Activated T-cell treated with anti-CD3 and anti-CD28 coated beads for 24 hours (primary cell): ENCODE measurements around the gene HECTD1.
"Not testable (repeated sequence)": the region's sequence is repeated elsewhere in the genome, so short reads cannot be mapped to it uniquely, and the experiment has no call there.

Source experiments
- DNase-seq: peaks from one replicate; pipeline ENCODE4 v3.0.0-alpha.2; 2020; ENCODE audit warnings: low read depth

Gene HECTD1

DNA sequence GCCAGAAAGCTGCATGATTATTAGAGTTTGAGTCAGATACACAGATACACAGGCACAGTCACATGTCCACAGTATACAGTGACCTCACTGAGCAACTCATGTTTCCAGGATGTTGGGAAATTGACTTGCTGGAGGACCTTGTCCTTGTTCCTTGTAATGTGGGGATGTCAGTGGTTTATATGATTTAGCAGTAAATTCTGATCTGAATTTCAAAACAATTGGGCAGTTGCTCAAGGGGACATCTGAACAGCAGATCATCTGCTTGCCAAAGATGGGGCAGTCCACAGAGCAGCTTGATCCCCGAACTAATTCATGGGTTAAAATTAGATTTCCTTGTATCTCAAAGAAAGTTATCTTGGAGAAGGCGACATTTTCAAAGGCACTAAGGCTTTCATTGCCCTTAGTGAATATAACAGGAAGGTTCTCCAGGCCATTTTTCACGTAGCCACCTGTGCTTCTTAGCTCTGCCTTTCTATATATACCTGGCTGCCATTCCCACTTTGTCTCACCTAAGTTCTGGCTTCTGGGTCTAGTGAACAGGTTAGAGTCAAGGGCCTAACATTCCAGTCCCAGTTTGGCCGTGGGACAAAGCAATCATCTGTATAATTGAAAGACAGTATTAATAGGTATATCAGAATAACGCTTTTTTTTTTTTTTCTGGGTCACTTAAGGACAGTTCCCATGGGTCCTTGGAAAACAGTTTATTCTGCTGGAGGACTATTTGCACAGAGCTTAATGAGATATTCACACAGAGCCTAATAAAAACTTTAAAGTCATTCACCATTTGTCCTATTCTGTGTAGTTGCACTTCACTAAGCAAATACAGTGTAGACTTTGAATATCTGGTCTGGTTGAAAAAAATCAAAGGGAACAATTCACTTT is 116.5 kb downstream of the HECTD1 start:
- DNase-seq, result no peak

DNA sequence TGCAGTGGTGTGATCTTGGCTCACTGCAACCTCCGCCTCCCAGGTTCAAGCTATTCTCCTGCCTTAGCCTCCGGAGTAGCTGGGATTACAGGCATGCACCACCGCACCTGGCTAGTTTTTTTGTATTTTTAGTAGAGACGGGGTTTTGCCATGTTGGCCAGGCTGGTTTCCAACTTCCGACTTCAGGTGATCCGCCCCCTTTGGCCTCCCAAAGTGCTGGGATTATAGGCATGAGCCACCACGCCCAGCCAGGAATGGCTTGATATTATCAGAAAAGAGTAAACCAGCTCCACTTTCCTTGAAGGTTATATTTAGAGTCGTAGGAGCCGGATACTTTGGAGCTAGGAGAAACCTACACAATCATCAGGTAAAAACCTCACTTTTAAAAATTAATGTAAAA is 121.1 kb downstream of the HECTD1 start:
- DNase-seq, result not testable (repeated sequence)

DNA sequence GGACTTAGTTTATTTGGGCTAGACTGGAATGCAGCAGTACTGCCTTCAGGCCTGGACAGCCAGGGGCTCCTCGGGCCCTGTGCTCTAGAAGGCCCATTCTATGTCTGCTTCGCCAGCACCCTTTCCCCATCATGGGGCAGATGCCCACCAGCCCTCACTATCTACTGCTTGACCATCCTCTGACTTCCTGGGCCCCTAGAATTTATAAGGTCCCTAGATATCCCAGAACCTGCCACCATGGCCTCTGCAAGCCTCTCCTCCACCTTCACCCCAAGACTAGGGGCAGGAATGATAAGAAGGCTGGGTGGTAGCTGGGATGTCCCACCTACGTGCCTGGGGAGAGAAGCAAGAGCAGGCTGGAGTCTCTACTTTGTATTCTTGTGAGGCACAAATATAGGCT is 122.6 kb downstream of the HECTD1 start:
- DNase-seq, result no peak

DNA sequence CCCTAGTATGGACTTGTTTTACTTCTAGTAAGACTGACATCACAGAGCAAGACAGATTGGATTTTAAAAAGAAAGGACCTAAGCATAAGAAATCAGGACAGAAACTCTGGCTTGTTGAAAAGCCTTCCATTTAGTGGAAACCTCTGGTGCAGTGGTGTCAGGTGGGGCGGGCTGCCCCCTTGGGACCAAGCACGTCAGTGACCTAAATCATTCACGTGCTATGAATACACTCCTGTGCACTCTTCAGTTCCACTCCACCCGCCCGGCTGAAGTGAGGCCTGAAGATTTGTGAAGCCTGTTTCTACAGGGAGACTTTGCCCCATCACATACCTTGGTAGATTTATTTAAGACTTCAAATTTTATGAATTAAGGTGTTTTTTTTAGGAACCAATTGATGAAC is 123.2 kb downstream of the HECTD1 start:
- DNase-seq, result no peak

DNA sequence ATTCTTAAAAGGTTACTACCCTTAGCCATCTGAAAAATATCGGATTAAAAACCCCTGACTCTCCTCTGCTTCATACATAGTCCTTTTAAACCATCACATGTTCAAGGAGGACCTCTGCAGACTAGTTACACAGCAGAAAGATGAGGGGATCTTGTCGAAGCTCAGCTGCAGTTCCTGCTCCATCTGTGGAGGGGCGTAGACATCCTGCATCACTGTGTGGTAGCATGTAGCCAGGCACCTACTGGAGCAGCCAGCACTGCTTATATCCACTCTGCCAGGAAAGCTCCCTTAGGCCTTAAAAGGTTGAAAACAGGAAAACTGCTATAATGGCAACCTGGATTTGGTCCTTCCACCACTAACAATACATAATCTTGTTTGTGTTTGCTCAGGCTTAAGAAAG is 123.8 kb downstream of the HECTD1 start:
- DNase-seq, result no peak

DNA sequence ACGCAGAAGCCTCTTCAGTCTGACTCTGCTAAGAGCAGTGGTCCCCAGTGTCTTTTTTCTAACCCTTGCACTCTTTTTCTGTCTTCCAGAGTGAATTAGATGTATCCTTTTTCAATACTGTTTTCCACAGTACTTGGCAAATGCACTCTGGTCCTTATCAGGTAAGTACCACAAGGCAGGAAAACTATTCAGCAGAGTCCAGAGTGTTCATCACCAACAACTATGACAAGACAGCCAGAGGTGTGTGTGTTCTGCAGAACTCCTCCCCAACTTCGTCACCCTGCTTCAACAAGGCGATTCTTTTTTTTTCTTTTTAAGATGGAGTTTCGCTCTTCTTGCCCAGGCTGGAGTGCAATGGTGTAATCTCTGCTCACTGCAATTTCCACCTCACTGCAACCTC is 127.1 kb downstream of the HECTD1 start:
- DNase-seq, result no peak

DNA sequence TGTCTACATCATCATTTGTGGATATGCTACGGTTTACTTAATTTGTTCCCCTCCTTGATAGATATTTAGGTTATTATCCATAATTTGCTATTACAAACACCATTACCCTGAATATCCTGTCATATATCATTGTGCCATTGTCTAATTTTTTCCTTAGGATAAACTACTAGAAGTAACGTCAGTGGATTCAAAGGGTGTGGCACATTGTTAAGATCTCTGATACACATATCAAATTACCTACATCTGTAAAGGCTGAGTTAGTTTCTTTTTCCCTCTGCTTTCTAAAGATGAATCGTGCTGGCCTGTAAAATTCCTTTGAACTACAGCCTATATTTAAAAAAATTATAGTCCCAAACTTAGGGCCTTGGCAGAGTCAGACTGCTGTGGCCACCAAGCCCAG is 127.5 kb downstream of the HECTD1 start:
- DNase-seq, result no peak

DNA sequence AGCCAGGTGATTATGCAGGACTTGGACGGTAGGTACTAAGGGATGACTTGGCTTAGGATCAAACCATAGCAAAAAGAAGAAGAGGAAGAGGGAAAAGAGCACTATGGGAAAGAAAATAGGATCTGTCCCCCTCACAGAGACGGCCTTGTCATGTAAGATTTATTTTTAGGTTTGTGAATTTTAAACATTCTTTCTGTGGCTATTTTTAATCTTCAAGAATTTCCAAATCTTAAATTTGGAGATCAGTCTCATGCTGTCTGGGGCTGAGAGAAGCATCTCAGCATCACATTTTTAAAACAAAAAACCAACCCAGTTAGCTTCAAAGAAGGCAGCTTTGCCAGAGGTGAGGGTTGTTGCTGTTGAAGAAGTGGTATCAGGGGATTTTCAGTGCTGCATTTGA is 128.8 kb downstream of the HECTD1 start:
- DNase-seq, result no peak

DNA sequence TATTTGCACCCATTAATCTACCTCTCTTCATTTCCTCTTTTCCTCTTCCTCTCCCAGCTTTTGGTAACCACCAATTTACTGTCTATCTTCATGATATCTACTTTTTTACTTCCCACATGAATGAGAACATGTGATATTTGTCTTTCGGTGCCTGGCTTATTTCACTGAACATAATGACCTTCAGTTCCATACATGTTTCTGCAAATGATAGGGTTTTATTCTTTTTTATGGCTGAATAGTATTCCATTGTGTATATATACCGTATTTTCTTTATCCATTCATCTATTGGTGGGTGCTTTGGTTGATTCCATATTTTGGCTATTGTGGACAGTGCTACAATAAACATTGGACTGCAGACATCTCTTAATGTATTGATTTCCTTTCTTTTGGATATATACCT is 132.4 kb downstream of the HECTD1 start:
- no peak for DNase-seq

DNA sequence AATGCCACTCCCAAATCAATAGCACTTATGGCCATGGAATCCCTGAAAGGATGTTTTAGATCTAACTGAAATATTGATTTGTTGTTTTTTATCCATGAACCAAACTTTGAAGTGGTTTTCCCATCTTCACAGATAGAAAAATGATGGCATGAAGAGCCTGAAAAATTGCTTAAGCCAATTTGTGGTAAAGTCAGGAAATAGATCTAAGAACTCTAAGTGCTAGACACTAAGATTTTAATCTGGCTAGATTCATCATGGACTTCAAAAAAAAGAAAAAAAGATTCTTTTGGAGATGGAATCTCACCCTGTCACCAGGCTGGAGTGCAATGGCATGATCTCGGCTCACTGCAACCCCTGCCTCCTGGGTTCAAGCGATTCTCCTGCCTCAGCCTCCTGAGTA is 136.4 kb downstream of the HECTD1 start:
- DNase-seq, result no peak

DNA sequence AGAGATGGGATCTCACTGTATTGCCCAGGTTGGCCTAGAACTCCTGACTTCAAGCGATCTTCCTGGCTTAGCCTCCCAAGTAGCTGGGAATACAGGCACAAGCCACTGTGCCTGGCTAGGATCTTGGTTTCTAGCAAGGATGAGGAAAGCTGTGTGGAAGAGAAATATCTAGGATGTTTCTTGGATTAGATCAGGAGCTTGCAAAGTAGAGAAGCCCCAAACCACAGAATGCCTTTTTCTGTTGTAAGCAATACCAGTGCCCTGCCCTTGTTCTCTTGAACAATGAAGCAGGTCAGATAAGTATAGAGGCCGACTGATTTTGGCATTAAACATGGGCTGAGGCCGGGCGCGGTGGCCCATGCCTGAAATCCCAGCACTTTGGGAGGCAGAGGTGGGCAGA is 137.2 kb downstream of the HECTD1 start:
- DNase-seq, result no peak

DNA sequence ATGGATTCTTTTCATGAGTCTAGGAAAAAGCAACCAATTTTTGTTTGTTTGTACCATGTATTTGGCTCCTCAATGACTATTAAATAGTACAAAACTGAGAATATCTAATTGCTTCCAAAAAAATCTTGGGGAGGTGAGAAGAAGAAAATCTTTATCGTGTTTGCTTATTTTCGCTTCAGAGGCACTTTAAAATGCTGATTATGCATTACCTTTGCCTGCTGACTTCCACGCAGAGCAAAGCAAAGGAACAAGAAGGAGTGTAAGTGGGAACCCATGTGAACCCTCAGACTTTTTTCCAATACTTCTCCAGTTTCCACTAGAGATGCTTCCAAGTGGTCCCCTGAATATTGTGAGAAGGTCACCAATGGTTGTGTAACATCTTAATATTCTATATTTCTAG is 138.2 kb downstream of the HECTD1 start:
- no peak for DNase-seq

DNA sequence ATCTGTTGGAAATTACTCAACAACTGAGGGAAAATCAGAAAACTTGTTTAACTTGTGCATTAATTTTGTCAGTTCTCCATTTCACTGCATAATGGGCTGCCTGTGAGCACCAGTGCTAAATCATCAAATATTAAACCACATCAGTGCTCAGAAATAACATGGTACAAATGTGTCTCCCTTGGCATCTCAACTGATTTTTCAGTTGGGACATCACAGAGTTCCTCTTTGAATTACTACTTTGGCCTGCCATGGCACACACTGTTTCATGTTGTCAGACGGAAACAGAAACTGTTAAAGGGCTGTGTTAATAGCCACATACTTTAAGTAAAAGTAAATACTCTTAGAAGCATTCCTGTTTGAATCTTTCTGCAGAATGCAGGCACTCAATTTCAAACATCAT is 139.4 kb downstream of the HECTD1 start:
- no peak for DNase-seq

DNA sequence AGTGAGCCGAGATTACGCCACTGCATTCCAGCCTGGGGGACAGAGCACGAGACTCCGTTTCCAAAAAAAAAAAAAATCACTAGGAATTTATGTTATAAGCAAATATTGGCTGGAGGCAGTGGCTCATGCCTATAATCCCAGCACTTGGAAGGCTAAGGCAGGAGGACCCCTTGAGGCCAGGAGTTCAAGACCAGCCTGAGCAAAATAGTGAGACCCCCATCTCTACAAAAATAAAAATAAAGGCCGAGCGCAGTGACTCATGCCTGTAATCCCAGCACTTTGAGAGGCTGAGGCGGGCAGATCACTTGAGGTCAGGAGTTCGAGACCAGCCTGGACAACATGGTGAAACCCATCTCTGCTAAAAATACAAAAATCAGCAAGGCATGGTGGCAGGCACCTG is 144.7 kb downstream of the HECTD1 start:
- not testable (repeated sequence) for DNase-seq

DNA sequence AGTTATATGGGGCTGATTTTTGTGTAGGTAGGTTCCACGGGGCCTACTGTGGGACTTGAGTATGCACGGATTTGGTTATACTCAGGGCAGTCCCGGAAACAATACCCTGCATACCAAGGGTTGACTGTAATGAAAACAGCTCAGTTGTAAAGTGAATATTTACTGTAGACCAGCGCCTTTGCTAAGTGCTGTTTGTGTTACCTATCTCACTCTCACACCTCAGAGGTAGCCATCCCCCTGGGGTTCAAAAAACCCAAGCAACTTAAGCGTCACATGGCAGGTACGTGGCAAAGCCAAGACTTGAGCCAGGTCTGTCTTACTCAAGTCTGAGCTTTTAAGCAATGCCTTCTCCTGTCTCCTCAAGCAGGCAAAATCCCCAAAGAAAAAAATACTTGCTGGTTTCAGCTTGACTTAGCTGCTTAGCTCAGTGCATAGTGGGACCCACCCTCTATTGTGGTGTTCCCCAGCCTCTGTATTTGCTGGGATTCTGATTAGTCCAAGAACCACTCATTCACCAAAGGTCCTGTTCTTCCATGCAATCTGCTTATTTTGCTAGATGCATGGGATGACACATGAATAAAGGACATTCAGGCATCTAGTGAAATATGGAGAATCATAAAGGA is 147.2 kb downstream of the HECTD1 start:
- no peak for DNase-seq

DNA sequence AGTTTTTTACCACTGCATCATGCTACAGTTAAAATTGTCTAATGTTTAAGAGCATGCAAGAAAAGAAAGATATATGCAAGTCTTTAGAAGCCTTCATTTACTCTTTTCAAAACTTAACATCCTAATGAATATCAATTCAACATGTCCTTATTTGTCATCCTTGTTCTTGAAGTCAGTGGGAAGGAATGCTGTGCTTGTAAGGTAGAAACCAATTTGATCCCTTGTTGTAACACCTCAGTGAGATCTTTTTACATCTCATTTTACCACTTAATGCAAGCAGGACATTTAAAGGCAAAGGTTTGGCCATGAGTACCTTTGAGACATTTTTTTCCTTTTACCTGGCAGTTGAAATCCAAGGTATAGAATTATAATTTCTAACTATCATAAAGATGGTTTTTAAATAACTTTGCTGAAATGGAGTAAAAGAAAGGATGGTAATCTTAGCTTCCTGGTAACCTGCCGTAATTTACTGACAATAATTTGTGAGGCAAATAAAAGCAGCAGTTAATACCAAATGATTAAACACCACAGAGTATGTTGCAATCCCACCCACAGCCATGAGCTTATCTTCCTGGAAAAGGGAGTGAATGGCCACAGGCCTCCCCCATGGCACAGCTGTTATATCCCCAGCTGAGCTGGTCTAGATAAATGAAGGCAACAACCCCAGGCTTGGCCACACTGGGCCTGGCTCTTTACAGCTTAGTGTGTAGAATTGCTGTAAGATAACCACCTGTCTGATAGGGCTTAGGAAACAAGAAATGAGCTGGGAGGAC is 148.3 kb downstream of the HECTD1 start:
- no peak for DNase-seq

DNA sequence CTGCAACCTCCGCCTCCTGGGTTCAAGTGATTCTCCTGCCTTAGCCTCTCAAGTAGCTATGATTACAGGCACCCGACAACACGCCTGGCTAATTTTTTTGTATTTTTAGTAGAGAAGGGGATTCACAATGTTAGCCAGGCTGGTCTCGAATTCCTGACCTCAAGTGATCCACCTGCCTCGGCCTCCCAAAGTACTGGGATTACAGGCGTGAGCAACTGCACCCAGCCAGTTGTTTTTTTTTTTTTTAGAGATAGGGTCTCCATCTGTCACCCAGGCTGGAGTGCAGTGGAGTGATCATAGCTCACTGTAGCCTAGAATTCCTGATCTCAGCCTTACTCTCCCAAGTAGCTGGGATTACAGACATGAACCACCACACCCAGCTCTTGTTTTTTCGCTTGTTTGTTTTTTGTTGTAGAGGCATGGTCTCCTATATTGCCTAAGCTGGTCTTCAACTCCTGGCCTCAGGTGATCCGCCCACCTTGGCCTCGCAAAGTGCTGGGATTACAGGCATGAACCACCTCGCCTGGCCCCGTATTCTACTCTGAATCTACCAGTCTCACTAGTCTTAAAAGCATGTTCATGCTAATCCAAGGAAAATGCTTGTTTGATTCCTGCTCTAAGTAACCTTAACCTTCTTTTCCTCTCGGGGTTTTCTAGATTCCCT is 149.8 kb downstream of the HECTD1 start:
- no peak for DNase-seq

DNA sequence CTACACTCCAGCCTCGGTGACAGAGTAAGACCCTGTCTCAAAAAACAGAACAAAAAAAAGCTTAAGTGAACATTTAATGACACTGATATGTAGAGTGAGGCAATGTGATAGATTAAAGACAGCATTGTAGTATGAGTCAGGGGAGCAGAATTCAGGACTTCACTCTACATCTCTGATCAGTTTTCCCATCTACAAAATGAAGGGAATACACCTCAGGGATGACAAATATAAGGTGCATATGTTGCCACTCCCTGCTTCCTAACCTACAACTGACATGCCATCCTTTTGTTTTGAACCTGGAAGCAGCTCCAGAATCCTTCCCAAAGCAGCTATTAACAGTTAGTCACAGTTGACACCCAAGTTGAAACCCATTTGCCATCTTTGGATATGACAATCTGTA is 150.6 kb downstream of the HECTD1 start:
- DNase-seq, result no peak

DNA sequence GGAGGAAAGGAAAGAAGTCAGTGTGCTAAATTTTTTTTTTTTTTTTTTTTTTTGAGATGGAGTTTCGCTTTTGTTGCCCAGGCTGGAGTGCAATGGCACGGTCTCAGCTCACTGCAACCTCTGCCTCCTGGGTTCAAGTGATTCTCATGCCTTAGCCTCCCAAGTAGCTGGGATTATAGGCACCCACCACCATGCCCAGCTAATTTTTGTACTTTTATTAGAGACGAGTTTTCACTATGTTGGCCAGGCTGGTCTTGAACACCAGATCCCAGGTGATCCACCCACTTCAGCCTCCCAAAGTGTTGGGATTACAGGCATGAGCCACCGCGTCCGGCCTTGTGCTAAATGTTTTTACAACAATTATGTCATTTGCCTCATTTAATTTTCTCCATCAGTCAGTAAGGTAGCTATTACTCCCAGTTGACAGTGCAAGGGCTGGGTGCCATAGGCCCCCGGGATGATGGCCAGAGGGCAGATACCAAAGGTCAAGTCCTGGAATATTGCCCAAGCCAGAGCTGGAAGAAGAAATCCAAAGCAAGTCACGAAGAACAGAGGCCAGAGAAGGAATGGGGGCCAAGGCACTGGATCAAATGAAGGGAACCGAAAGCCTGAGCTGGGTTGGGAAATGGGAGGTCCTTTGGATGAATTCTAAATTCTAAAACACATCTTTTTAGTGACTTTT is 154.5 kb downstream of the HECTD1 start:
- DNase-seq, result not testable (repeated sequence)

DNA sequence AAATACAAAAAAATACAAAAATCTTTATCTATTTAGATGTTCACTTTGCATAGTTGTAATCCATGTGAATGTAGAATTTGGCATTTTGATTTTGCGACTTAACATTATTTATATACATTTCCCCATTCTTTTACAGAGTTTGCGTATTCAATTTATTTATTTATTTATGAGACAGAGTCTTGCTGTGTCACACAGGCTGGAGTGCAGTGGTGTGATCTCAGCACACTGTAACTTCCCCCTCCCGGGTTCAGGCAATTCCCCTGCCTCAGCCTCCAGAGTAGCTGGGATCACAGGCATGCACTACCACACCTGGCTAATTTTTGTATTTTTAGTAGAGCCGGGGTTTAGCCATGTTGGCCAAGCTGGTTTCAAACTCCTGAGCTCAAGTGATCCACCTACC is 156.1 kb downstream of the HECTD1 start:
- no peak for DNase-seq

DNA sequence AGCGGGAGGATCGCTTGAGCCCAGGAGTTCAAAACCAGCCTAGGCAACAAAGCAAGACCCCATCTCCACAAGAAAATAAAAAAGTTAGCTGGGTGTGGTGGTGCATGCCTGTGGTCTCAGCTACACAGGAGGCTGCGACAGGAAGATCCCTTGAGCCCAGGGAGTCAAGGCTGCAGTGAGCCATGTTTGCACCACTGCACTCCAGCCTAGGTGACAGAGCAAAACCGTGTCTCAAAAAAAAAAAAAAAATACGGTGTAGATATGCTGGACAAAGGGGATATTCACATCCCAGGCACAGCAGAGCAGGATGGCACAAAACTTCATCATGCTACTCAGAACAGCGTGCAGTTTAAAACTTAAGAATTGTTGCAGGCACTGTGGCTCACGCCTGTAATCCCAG is 156.6 kb downstream of the HECTD1 start:
- DNase-seq, result no peak
